CD4-positive, alpha-beta T cell treated with Interleukin-1 beta for 1 hour (primary cell): ENCODE data around the gene ZNF771.

ENCODE experiments used
- DNase-seq, 2 donors: peaks; one replicate each; pipeline ENCODE4 v3.0.0-alpha.2; 2020 to 2022

The ZNF771 gene

DNA sequence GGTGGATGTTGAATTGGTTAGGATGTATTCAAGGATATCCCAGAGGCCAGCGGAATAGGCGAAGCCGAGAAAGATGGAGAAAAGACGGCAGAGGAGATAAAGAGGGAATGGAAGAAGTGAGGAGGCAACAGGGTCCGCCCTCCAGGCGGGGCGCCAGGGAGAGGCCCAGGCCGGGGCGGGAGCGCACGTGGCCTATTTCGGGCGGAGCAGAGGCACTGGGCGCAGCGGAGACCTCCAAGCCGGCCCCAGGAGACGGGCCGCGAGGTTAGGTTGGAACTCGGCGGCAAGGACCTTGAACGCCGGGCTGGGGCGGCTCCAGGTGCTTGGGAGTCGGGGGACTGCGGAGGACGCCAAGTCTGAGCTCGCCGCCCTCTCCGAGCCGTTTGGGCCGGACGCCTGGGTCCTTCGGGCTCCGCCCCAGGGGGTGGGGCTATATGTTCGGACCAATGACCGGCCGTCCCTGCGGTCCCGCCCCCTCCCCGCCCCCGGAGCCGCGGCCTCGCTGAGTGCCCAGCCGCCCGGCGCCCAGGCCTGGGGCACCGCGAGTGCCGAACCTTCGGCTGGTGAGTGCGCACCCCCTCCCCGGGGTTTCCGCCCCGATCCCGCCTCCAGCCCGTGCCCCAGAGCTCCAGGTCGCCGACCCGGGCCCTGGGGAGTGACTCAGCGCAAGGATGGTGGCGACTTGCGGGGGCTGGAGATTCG lies at the start of gene ZNF771:
TSS of gene ZNF771 (plus strand) at position 505 of the 702 bp plus-strand sequence. CDS start 448 bp downstream, outside the sequence.
- DNase-seq = peak; percentile 87 to 90

GRCh38 chr16:30357715-30358576 lies 49.5 kb upstream of the ZNF771 start:
- DNase-seq = no peak

GRCh38 chr16:30358577-30358936 lies 48.8 kb upstream of the ZNF771 start:
- DNase-seq = no peak

- no peak for DNase-seq
These were observed 48.2 kb upstream of the ZNF771 start for GRCh38 chr16:30358990-30359870.

DNA sequence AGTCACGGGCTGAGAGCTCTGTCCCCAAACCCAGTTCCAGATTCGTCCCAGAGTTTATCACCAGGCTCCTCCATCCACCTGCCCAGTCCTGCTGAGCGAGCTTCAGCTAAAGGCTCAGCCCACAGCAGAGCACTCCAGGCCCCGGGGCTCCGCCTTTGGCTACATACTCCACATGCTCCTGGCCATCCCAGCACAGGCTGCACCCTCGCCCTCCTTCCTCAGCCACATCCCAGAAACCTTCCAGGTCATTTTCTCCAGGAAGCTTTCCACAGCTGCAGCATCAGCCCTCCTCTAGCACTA lies 47.6 kb upstream of the ZNF771 start:
- no peak for DNase-seq

DNA sequence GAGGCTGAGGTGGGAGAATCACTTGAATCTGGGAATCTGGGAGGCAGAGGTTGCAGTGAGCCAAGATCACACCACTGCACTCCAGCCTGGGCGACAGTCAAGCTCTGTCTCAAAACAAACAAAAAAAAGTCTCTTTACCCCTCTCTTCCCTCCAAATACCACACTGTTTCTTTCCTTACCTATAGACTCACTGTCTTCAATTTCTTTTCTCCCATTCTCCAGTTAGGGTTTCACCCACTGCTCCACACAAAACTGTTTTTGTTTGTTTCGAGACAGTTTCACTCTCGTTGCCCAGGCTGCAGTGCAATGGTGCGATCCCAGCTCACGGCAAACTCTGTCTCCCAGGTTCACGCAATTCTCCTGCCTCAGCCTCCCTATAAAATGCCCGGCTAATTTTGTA lies 46.2 kb upstream of the ZNF771 start:
- DNase-seq = no peak

DNA sequence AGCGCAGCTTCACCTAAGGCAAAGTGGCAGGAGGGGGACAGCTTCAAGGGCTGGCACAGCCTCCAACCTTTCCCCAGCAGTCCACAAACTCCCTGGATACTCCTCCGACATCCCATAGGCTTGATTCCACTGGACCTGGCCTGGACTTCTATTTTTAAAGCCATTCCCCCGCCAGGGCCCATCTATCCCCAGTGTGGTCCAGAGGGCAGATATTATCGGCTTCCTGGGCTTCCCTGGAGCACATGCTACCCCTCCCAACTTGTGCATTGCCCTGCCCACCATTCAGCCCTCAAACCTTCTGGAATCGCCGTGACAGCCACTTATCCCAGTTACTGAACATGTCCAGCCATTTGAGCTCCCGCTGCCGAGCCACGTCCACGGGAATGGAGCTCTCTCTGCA lies 42.2 kb upstream of the ZNF771 start:
- no peak for DNase-seq

DNA sequence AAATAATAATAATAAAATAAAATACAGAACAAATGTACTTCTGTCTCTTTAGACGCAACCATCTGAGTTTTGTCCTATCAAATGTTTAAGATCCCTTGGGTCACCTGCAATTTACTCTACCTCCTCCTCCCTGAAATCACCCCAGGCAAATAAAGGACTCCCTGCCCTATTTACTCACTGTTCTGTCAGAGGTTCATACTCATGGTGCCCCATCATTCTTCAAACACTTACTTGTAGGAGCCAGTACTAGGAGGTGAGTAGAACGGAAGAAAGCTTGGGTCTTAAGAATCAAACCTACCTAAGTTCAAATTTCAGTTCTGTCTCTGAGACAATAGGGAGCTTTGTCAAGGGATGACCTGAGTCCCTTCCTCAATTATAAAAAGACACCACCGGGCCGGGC lies 40.9 kb upstream of the ZNF771 start:
- DNase-seq = no peak

- no peak for DNase-seq
These were observed 39.9 kb upstream of the ZNF771 start for GRCh38 chr16:30367349-30368009.

GRCh38 chr16:30368122-30368791 lies 39.1 kb upstream of the ZNF771 start:
- peak in 1 of 2 donors; percentile 46 for DNase-seq

DNA sequence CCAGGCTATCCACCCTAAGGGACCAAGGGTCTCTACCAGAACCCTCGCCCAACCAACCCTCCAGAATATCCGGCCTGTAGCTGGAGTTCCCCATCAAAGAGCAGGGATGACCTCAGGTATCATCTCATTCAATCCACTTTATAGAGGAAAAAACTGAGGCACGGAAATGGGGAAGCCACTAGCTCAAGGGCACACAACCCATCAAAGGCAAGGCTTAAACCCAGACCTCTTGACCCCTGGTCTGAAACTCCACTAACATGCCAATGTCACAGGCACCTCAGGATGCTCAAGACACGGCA lies 38.7 kb upstream of the ZNF771 start:
- DNase-seq = no peak

DNA sequence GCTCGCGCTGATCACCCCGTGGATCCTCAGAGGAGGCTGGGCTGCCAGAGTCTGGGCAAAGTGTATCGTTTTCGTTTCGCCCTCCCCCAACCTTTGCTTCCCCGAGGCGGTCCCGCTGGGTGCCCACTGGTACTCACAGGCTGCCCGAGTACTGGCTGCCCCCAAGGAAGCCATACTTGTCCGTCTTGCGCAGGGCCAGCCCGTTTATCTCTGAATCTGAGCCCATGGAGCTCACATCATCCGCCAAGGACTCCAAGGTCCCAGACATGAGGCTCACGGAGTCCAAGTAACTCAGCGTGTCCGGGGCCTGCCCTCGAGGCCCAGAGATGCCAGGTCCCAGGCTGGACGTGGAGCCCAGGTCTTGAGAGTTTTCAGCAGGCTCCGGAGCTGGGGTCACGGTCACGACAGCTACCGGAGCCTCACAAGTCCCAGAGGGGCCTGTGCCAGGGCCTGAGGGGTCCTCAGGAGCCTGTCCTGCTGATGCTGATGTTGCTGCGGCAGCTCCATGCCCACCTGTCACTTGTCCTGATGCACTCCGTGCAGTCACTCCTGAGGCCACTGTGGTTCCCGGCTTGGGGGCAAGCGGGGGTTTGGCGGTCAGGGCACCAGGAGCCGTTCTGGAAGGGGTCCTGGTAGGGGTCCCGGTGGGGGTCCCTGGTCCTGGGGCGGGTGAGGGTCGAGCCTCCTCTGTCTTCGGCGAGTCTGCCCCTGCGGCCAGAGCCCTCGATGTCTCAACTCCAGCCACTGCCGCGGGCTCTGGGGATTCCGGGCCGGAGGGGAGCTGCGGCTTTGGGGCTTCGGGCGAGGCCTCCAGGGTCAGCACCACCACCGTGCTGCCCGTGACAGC lies 38.1 kb upstream of the ZNF771 start:
- no peak for DNase-seq

DNA sequence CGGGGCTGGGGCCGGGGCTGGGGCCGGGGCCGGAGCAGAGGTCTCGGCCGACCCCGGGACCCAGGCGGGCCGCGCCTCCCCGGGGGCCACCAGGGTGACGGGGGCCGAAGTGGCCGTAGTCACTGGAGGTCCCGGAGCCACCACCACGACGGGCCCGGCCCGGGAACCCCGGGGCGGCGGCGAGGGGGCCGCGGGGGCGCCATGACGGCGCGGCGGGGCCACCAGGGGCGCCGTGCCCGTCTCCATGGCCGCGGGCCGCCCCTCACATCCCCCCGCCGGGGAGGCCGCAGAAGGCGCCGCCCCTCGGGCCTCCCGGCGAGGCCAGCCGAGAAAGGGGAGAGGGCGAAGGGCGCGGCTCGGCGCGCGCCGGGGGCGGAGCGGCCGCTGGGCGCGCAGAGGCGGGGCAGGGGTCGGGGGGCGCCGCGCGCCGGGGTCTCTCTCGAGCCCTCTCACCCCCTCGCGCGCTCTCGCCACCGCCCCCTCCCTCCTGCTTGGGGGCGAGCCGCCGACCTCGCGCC lies 37.4 kb upstream of the ZNF771 start:
- DNase-seq = no peak

GRCh38 chr16:30370456-30371247 lies 36.8 kb upstream of the ZNF771 start, which contains the start of gene TBC1D10B:
Gene TBC1D10B (minus strand): TSS chr16:30370494. CDS start chr16:30370183, 311 bp downstream.
- peak; percentile 100 for DNase-seq

DNA sequence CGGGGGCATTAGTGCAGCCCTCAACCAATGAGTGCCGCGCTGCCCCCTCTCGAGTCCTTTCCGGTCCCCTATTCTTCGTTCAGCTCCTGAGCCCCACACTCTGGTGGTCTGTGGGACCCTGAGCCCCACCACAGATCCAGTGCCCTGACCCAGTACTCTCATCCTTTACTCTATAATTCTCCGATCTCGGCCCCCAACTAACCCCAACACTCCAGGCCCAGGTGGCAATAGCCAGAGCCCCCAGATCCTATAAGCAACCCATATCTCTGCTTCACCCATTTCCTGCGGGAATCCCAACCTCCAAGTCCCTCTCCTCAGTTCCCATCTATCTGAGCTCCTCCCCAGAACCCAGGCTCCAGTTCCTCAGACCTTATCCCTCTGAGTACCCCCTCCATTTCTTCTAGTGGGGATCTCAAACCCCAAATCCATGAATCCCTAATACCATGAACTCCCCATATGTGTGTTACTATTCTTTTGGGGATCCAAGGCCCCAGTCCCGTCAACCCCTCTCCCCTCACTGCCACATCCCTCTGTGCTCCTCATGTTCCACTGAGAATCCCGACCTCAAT lies 36.1 kb upstream of the ZNF771 start:
- no peak for DNase-seq

DNA sequence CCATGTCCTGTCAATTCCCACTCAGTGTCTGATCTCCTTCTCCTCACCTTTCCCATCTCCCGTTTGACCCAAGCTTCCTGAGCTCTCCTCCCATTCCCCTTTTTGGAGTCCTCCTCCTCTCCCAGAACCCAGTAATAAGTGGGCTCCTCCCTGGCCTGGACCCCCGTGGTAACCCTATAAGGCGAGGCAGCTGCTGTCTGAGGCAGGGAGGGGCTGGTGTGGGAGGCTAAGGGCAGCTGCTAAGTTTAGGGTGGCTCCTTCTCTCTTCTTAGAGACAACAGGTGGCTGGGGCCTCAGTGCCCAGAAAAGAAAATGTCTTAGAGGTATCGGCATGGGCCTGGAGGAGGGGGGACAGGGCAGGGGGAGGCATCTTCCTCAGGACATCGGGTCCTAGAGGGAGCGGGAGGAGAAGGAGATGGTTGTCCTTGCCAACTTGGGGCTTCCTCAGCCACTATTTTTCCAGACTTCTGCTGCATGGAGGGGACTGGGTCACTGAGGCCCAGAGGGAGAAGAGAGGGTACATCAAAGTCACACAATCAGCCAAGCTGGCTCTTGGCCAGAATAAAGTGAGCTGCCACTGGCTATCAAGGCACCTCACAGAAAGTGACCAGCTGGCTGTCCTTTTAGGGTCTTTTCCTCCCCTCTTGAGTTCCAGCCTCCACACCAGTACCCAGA lies 35.2 kb upstream of the ZNF771 start:
- no peak for DNase-seq

- no peak for DNase-seq
These were observed 34.7 kb upstream of the ZNF771 start for GRCh38 chr16:30372725-30373124.

- no peak for DNase-seq
These were observed 32.9 kb upstream of the ZNF771 start, which contains the start of gene MYL11 for GRCh38 chr16:30374538-30374937. Gene MYL11 (plus strand): TSS chr16:30374802. CDS start chr16:30374858, 56 bp downstream.

DNA sequence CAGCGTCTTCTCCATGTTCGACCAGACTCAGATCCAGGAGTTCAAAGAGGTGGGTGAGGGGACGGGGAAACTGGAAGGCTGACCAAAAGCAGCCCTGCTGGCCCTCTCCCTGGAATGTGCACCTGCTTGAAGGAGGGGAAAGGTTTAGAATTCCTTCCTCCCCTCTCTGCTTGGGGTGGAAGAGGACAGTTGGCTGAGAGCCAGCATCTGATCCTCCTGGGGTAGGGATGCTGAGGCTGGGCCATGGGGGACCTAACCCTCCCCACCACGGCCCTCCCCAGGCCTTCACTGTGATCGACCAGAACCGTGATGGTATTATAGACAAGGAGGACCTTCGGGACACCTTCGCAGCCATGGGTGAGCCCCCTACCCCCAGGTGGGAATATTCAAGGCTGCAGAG lies 31.5 kb upstream of the ZNF771 start:
- DNase-seq = no peak
